IPS DF 19.7 (cell line): ENCODE results near the gene FGFBP3.
"Not testable (repeated sequence)": the region's sequence is repeated elsewhere in the genome, so short reads cannot be mapped to it uniquely, and the experiment has no call there.

Experiments used
- DNase-seq: peaks from one replicate; pipeline ENCODE4 v3.0.0-alpha.2; 2013; ENCODE audit warnings: low read depth, low spot score

FGFBP3 gene

GRCh38 chr10:91901784-91902677 lies 7.3 kb downstream of the FGFBP3 start:
- no peak for DNase-seq

- no peak for DNase-seq
Observed at GRCh38 chr10:91897421-91897820, 11.9 kb downstream of the FGFBP3 start.

GRCh38 chr10:91896212-91896756 lies 13.0 kb downstream of the FGFBP3 start:
- no peak for DNase-seq

GRCh38 chr10:91894261-91894685 lies 15.0 kb downstream of the FGFBP3 start:
- not testable (repeated sequence) for DNase-seq

GRCh38 chr10:91893051-91893450 lies 16.2 kb downstream of the FGFBP3 start:
- DNase-seq = no peak

DNA sequence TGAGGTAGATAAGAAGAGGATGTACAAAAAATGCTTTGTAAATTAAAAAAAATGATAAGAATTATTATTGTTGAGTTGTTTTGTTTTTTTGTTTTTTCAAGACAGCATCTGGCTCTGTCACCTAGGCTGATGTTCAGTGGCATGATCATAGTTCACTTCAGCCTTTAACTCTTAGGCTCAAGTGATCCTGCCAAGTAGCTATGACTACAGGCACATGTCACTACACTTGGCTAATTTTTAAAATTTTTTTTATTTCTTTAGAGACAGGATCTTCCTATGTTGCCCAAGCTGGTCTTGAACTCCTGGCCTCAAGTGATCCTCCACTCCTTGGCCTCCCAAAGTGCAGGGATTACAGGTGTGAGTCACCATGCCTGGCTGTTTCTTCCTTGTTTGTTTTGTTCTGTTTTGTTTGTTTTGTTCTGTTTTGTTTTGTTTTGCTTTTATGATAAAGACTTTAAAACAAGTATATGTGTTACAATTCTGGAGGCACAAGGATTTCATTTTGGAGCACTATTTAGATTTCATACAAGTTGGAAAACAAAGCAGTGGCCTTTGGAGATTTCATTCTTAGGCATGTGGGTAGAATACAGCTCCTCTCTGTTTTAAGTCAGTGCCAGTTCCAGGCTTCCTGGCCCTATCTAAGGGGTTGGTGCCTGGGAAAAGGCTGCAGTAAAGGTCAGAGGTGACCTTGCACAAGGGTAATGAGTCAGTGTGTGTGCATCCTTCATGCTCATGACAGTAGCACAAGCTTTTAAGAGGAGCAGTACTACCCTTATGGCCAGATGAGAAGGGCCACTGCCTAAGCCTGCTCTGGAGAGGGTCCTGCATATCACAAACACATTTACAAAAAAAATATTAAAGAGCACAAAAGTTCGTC lies 17.9 kb downstream of the FGFBP3 start:
- no peak for DNase-seq

DNA sequence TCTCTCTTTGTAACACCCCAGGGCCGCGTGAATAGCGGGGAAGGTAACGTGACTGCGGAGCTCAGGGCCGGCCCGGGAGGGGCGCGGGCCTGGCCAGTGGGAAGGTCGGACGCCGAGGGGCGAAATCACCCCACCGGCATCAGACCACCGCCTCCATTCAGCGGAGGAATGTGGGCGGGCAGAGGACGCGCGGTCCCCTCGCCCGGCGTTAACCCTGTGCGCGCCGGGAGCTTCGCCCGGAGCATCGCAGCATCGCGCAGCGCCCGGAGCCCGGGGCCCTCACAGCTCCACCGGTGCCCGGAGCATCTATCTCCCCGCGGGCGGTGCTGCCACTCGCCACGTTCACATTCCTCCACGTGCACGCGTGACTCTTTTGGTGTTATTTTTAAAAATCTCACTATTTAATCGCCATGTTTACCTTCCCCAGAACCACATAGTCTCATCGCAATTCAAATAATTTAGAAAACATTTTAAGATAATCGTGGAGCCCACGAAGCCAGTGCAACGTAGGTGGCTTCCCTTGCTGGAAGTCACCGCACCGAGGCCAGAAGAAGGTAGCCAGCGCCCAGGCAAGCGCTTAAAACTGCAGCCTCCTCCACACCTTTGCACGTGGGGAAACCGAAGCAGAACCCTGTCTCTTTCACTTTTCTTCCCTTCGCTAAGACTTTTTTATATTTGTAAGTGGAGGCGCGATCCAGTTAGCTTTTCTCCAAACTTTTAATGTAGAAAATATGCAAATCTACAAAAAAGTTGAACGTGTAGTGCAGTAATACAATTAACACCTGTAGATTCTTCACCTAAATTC lies 21.8 kb downstream of the FGFBP3 start:
- DNase-seq = no peak

- DNase-seq = peak; percentile 92
Observed at GRCh38 chr10:91886954-91887271, 22.4 kb downstream of the FGFBP3 start.

DNA sequence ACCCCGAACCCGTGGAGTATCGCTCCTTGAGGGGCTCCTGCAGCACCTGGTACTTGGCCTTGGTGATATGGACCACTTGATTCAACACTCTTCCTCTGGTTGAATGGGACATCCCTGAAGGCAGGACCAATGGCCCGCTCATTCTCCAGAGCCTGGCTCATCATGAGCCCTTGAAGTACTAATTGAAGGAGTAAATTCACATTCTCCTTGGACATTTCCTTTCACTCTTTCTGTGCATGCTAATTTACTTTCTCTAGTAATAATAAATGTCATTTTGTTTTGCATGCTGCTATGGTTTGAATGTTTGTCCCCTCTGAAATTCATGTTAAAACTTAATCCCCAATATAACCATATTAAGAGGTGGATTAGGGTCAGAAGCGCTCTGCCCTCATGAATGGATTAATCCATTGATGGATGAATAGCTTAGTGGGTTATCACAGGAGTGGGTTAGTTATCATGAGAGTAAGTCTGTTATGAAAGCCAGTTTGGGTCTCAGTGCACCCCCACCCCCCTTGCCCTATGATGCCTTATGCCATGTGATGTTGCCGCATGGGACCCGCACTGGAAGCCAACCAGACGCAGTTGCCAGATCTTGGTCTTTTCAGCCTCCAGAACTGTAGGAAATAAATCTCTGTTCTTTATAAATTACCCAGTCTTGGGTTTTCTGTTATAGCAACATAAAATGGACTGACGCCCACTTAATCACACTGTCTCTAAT lies 23.8 kb downstream of the FGFBP3 start:
- no peak for DNase-seq

GRCh38 chr10:91884536-91884935 lies 24.8 kb downstream of the FGFBP3 start:
- no peak for DNase-seq

GRCh38 chr10:91883549-91884444 lies 25.5 kb downstream of the FGFBP3 start:
- DNase-seq = no peak

DNA sequence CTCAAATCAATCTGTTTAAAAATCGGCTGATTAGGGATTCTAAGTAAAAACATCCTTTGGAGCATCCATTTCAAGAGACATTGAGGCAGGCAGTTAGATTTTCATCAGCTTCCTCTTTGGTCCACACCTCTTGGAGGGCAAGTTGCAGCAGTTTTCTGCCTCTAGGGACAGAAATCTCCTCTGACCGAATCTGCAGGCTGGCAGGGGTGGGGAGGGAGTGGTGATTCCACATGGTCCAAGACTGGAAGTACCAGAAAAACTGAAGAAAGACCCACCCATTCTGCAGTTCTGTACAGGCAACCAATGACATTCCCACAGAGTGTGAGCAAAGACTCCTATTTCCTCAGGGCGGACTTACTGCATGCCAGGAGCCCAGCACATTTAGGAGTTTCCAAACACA lies 29.0 kb downstream of the FGFBP3 start:
- DNase-seq = no peak

GRCh38 chr10:91879515-91880170 lies 29.6 kb downstream of the FGFBP3 start:
- no peak for DNase-seq

- DNase-seq = no peak
Observed at GRCh38 chr10:91875779-91876178, 33.5 kb downstream of the FGFBP3 start.

DNA sequence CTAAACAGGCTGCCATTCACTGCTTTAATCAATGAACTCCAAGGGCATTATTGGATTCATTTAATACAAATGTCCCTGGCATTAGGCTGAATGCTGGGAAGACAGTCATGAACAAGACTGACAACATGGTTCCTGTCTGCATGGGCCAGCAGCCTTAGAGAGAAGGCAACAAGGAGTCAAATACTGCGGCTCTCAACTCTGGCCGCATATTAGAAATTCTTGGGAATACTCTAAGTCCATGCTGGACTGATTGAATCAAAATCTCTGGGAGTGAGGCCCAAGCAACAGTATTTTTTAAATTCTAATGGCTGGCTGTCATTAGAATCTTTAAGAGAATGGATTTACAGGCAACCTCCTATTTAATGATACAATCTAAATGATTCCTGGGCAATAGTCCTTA lies 34.1 kb downstream of the FGFBP3 start:
- DNase-seq = no peak

GRCh38 chr10:91865562-91866081 lies 43.7 kb downstream of the FGFBP3 start:
- no peak for DNase-seq

DNA sequence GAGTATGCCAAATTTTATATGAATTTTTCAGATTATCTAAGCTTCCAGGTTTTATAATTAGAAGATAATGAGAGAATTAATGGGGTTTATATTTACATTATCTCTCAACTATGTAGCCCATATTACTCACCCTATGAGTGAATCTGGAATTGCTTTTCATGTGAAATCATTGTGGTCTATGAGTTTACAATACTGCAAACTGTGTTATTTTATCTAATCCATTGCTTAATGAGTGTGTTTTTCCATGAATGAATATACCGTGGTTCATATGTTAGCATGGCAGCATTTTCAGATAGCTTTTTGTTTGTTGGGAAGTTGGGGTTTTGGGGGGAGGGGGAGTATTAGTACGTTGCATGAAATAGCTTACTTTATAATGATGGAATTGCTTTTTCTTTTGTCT lies 44.5 kb downstream of the FGFBP3 start:
- DNase-seq = no peak

DNA sequence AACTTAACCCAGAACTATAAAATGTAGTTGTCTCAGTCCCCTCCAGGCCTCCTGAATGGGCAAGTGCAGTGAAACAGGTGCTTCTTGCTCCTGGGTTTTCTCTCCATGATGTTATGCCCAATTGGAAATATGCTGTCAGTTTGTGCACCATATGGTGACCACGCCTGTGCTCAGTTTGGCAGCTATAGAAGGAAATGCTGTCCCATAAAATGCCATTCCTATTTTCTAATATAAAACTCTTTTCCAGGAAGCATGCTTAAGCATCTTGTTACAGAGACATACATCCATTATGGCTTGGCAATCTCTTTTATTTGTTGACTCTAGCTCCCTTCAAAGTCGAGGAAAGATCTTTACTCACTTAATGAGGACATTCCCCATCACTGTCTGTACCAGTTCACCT lies 45.2 kb downstream of the FGFBP3 start:
- DNase-seq = no peak

DNA sequence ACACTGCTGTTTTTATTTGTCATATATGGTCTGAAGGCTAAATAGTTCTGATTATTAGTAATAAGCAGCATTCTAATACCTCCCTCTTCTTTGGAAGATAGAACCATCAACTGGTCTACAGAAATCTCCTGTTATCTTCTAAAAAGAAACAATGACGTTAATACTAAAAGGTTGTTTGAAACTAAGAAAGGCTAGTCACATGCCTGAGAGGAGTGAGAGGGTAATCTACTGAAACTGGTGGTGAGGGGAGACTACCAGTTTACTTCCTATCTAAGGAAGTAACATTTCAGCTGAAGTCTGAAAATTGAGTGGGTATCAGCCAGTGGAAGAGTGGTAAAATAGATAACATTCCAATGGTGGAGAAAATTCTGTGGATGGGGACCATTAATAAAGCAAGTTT lies 48.4 kb downstream of the FGFBP3 start:
- no peak for DNase-seq
